ENCODE data around the gene FBLN7.

DNA sequence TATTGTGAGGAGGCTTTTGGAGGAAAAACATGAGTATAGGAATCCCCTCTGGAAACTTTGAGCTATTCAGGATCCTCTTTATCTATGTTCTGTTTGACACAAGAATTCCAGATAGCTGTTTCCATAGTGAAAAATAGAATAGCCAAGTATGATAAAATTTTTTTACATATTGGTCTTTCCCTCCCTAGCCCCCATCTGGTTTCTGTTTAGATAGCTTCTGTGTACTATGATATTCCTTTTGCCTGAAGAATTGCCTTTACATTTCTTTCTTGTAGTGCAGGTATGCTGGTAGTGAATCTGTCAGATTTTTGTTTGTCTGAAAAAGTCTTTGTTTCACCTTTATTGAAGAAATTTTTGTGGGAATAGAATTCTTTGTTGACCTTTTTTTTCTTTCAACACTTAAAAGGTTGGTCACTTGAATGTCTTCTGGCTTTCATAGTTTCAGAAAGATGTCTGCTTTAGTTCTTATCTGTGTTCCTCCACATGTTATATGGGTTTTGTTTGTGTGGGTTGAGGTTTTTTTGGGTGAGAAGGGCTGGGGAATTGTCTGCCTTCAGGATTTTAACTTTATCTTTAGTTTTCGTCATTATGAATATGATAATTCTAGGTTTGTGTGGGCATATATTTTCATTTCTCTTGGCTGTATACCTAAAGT lies 29.9 kb upstream of the FBLN7 start:
- TF ChIP-seq, protein P1, sequence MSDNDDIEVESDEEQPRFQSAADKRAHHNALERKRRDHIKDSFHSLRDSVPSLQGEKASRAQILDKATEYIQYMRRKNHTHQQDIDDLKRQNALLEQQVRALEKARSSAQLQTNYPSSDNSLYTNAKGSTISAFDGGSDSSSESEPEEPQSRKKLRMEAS (IDR thresholded peaks at IDR 0.05), result no peak
- no peak for TF ChIP-seq EGR1 (IDR thresholded peaks at IDR 0.05)
- TF ChIP-seq EP300 (IDR thresholded peaks at IDR 0.05; ENCODE audit: borderline replicate concordance), result no peak
- TF ChIP-seq RAD21 (IDR thresholded peaks at IDR 0.05; ENCODE audit: low read depth), result no peak
- TF ChIP-seq TCF12 (IDR thresholded peaks at IDR 0.05; ENCODE audit: low read depth), result no peak
- TF ChIP-seq, protein P2, sequence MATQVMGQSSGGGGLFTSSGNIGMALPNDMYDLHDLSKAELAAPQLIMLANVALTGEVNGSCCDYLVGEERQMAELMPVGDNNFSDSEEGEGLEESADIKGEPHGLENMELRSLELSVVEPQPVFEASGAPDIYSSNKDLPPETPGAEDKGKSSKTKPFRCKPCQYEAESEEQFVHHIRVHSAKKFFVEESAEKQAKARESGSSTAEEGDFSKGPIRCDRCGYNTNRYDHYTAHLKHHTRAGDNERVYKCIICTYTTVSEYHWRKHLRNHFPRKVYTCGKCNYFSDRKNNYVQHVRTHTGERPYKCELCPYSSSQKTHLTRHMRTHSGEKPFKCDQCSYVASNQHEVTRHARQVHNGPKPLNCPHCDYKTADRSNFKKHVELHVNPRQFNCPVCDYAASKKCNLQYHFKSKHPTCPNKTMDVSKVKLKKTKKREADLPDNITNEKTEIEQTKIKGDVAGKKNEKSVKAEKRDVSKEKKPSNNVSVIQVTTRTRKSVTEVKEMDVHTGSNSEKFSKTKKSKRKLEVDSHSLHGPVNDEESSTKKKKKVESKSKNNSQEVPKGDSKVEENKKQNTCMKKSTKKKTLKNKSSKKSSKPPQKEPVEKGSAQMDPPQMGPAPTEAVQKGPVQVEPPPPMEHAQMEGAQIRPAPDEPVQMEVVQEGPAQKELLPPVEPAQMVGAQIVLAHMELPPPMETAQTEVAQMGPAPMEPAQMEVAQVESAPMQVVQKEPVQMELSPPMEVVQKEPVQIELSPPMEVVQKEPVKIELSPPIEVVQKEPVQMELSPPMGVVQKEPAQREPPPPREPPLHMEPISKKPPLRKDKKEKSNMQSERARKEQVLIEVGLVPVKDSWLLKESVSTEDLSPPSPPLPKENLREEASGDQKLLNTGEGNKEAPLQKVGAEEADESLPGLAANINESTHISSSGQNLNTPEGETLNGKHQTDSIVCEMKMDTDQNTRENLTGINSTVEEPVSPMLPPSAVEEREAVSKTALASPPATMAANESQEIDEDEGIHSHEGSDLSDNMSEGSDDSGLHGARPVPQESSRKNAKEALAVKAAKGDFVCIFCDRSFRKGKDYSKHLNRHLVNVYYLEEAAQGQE (IDR thresholded peaks at IDR 0.05; ENCODE audit: low read depth), result no peak
- TF ChIP-seq YY1 (IDR thresholded peaks at IDR 0.05; ENCODE audit: low read depth), result no peak
- no peak for TF ChIP-seq USF1 (IDR thresholded peaks at IDR 0.05)

Data from Ishikawa (cell line).